GM19468 (cell line): ENCODE results near the gene CRELD1.

Experiments used
- ATAC-seq: cut with Tn5 transposase; IDR thresholded peaks from one replicate; pipeline ENCODE4 v1.9.1; 2021; ENCODE audit warnings: mild to moderate bottlenecking, moderate library complexity, moderate number of reproducible peaks; ENCODE audit not compliant: unreplicated experiment; ENCODE audit errors: extremely low read depth

CRELD1 gene

GRCh38 chr3:9951126-9951525, 17.5 kb downstream of the CRELD1 start:
- no peak for ATAC-seq

GRCh38 chr3:9951598-9951961, 17.9 kb downstream of the CRELD1 start:
- no peak for ATAC-seq

- ATAC-seq: peak; percentile 76
Measured at GRCh38 chr3:9951962-9952805, 18.6 kb downstream of the CRELD1 start, which contains the start of gene PRRT3. PRRT3 (minus strand) TSS chr3:9952408; CDS start chr3:9950115, 2,293 bp downstream.

DNA sequence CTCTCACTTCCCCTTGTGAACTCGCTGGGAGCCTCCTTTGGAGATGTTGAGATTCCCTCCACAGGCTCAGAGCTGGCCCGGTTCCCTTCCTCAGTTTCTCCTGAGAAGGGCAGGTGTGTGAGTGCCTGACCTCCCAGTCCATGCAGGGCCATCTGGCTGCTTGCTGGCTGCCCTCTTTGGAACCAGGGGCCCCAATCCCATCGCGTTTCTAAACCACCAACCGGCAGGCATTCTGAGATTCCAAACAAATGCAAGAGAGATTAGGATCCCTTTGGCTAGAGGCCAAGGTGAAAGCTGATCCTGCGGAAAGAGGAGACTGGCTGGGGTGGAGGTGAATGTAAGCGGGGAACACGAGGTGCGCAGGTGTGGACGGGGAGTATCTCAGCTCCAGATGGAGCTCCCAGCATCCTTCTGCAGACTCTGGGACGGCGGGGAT, 21.5 kb downstream of the CRELD1 start:
- no peak for ATAC-seq

DNA sequence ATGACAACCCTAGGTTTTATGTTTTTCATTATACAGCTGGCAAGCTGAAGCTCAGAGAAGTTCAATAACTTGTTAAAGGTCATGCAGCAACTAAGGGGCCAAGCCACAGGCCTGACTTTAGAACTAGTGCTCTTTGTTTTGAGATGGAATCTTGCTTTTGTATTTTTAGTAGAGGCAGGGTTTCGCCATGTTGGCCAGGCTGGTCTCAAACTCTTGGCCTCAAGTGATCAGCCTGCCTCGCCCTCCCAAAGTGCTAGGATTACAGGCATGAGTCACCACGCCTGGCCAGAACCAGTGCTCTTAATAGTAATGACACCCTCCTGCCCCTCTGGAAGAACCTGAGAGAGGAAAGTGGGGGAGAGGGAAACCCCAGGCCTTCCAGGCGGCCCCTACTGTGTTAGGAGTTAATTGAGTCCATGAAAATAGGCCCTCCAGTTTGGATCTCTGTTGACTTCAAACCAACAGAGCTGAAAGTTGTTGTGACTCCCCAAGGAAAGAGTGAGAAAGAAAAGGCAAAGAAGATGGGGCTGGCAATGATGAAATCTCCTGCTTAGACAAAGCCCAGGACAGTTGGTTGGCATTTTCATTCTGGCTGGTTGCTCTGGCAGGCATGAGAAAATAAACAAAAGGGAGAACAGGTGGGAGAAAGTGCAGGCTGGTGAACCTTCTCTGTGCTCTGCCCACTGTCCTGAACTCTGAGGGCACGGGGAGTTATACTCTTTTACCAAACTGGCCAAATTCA, 22.1 kb downstream of the CRELD1 start:
- no peak for ATAC-seq

DNA sequence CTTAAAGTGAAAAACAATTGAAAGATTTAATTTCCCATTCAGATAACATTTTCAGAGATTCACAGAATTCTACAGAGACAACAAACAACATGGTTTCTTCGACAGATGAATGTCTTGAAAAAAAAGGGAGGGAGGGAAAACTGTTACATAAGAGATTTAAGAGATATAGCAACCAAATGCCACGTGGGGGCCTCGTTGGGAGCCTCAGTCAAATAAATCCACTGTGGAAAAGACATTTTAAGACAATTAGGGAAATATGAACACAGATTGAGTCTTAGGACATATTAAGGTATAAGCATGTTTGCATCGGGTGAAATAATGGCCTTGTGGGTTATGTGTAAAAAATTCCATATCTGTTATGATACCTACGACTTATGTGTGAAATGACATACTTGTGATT, 23.6 kb downstream of the CRELD1 start:
- no peak for ATAC-seq

DNA sequence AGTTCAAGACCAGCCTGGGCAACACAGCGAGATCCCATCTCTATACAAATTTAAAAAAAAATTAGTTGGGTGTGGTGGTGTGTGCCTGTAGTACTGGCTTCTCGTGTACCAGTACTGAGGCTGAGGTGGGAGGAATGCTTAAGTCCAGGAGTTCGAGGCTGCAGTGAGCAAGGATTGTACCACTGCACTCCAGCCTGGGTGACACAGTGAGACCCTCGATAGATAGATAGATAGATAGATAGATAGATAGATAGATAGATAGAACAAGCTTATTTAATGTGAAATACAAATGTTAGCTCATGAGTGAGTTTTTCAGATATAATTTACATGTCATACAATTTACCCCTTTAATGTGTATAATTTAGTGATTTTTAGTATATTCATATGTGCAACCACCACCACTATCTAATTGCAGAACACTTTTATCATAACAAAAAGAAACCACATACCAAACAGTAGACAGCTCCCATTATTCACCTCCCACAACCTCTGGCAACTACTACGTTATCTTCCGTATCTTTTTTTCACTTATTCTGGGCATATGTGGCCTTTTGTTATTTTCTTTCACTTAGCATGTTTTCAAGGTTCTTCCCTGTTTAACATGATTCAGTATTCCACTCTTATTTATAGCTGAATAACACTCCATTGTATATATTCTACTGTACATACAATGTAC, 31.7 kb downstream of the CRELD1 start:
- ATAC-seq: no peak

GRCh38 chr3:9966841-9967240, 33.2 kb downstream of the CRELD1 start:
- no peak for ATAC-seq

- no peak for ATAC-seq
Measured at GRCh38 chr3:9969632-9970019, 36.0 kb downstream of the CRELD1 start.

DNA sequence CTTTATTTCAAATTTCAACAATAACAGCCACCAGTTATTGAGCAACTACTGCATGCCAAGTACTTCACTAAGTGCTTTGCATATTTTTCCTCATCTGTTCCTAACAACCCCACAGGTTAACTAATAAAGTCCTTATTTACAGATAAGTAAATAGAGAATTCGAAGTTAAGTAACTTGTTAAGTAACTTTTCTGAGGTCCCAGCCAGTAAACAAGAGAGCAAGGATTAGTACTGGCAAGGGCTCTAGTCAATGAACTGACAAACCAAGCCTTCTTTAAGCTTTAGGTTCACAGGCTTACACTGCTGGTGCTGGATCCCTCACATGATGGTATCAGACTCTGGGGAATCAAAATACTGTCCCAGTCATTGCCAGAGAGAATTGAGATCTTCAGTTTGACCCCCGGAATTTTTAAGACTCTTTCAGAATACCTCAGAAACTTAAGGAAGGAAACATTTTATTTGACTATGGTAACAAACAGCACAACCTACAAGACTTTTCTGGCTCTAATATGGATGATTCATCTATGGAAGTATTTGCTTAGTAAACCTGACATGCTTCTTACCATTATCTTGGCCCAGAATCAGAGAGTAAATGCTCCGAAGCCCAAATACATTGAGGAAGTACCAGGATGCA, 36.5 kb downstream of the CRELD1 start:
- no peak for ATAC-seq

GRCh38 chr3:9976721-9977709, 43.4 kb downstream of the CRELD1 start:
- no peak for ATAC-seq

DNA sequence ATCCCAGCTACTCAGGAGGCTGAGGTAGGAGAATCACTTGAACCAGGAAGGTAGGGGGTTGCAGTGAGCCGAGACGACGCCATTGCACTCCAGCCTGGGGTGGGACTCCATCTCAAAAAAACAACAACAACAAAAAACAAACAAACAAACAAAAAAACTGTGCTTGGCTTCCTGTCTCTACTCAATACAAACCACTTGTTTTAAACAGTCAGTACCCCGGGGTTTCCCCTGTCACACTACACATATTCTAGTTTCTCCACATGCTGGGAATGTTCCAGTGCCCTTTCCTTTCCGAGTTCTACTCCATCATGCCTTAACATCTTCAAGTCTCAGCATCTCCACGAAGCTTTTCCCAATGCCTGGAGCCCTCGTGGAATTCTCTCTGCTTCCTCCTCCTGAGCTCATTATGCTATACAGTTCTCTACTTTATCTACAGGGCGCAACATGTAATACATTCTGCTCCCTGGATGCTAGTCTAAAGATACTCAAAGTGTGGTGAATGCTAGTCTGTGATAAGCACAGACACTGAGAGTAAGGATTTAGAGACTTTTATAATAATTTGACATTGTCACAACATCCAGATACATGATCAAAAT, 45.2 kb downstream of the CRELD1 start:
- ATAC-seq: no peak

GRCh38 chr3:9980251-9980650, 46.6 kb downstream of the CRELD1 start:
- ATAC-seq: no peak

- ATAC-seq: no peak
Measured at GRCh38 chr3:9986230-9986725, 52.6 kb downstream of the CRELD1 start.

GRCh38 chr3:9994086-9994844, 60.6 kb downstream of the CRELD1 start:
- ATAC-seq: no peak
